Motor neuron (in vitro differentiated cells): ENCODE results near the gene AKT1S1. TPM values are rescaled to one million over a fixed set of nuclear protein-coding genes. Genes with fewer than 3 reads are reported as not detected.

Experiments used
- ATAC-seq, 8 experiments: fragments of 200-7000 bp; cut with Tn5 transposase; replicated peaks in 6 of 8; 2 replicates each; pipeline ENCODE4 v1.8.0; 2021; ENCODE audit warnings: mild to moderate bottlenecking in 8 of 8, moderate library complexity in 8 of 8
- H3K27ac ChIP-seq, 2 donors: fragments of 250-450 bp; sonication (Bioruptor Pico); 2 replicates each; pipeline ENCODE4 v1.9.0; 2021; ENCODE audit warnings: antibody characterized with exemption in 2 of 2, mild to moderate bottlenecking in 2 of 2, moderate library complexity in 1 of 2
- H3K4me1 ChIP-seq, 2 donors: fragments of 250-450 bp; sonication (Bioruptor Pico); replicated peaks in 1 of 2; 2 replicates each; pipeline ENCODE4 v1.6.1; 2021; ENCODE audit warnings: antibody characterized with exemption in 2 of 2, mild to moderate bottlenecking in 2 of 2, moderate library complexity in 1 of 2
- H3K4me3 ChIP-seq, 5 donors: fragments of 250-450 bp; sonication (Bioruptor Pico); 2 replicates each; pipeline ENCODE4 v1.9.0; 2021; ENCODE audit warnings: antibody characterized with exemption in 5 of 5, mild to moderate bottlenecking in 5 of 5, moderate library complexity in 4 of 5
- WGBS, 10 experiments: fragments of 450-650 bp; shearing (Covaris generic); methylation state at CpG; one replicate each; pipeline ENCODE4 v1.0.0; 2022; 5-methylcytosine and 5-hydroxymethylcytosine counted together
- in situ Hi-C, 9 experiments: fragments of 400-800 bp; cut with MboI; loops; one replicate each; pipeline ENCODE4 v1.15.0; 2021; ENCODE audit warnings: low sequenced_read_pairs in 9 of 9, low pct_unique_long_range_greater_than_20kb in 2 of 9; ENCODE audit not compliant: unreplicated experiment in 9 of 9
- total RNA-seq, 8 experiments: library from RNA; unstranded; fragments of 300-600 nt; gene quantifications; 2 replicates each; pipeline versions ENCODE4 v1.2.3 to v1.2.4, GENCODE V29; 2022

Gene AKT1S1
- total RNA-seq, 8 experiments from 2014 or later = 8.2 to 59.3 (median 18.3) TPM

DNA sequence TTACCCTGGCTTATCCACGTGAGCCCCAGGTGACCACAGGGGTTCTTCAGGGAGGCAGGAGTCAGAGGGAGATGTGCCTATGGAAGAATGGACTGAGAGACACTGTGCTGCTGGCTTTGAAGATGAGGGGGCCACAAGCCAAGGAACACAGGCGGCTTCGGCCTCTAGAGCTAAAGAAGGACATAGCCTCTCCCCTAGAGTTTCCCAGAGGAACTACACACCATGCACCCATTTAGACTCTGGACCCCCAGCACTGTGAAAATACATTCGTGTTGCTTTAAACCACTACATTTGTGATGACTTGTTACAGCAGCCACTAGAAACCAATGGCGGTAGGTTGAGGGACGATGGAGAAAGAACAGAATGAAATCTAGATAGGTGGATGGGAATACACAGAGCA lies 38.1 kb upstream of the AKT1S1 start:
- Histone ChIP-seq H3K4me1 (peaks cover 0 to 5% of the 10 kb centered on the region in 2 donors), H3K27ac (no peak overlapping the region), H3K4me3 (no peak overlapping the region)
- ATAC-seq = no peak
- WGBS, 10 experiments = 88 to 100% (median 100%) methylated on average over 1 to 6 of the region's 6 CpGs; no CpG with 5 or more reads in 4 of the 10 experiments
- in situ Hi-C loops = no loop called here

DNA sequence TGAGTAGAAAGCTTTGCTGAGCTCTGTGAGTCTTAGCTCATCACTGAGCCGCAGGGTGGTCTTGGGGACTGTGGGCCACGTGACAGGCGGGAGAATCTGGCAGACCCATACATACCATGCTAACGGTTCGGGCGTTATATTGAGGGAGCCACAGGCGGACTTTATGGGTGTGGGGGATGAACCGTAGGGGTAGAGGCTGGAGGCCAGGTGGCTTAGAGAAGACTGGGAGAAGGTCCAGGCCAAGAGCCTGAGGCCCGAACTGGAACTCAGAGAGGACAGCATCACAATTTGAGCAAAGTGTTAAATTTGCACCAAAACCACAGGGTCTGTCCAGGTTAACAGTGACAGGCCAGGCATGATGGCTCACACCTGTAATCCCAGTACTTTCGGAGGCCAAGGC lies 36.6 kb upstream of the AKT1S1 start:
- in situ Hi-C loops = no loop called here
- ATAC-seq = no peak
- peaks cover 0 to 5% of the 10 kb centered on the region in 2 donors for H3K4me1 ChIP-seq
- H3K4me3 ChIP-seq = no peak overlapping the region
- no peak overlapping the region for H3K27ac ChIP-seq
- WGBS, 10 experiments = 60 to 100% (median 100%) methylated on average over 1 to 5 of the region's 10 CpGs; no CpG with 5 or more reads in 1 of the 10 experiments

DNA sequence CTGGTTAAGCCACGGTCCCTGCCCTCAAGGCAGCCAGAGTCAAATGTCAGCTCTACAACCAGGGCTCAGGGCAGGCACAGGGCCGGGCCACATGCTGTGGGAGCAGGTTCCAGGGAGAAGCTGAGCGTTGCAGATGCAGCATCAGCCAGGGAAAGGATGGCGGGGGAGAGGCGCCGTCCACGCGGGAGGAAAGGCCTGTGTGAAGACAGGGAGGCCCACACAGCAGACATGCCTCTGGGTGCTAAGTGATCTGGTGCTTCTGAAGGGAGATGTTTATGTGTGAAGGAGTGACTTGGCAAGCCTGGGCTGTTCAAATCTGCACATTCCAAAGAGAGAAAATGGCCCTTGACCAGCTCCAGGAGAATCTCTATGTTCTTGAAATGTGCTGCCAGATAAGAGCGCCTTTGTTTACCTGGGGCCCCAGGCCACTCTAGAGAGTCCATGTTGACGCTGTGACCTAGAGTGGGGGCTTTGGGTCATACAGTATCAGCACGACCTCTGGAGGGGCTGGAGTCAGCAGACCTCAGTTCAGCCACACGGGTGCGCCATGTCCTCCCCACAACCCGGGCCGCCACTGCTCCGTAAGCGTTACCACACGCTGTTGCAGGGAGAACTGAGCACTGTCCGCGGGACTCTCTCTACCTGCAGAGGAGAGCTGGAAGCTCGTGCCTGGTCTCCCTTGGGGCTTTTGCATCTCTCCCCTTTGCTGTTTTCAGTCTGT lies 36.0 kb upstream of the AKT1S1 start:
- H3K4me1 ChIP-seq = peaks cover 0 to 5% of the 10 kb centered on the region in 2 donors
- 80 to 100% (median 92%) methylated on average over 1 to 13 of the region's 21 CpGs; no CpG with 5 or more reads in 3 of the 10 experiments for WGBS, 10 experiments
- H3K27ac ChIP-seq = no peak overlapping the region
- ATAC-seq = peak in 4 of 8 experiments; percentile 20 to 75 (median 42)
- in situ Hi-C loops = no loop called here
- no peak overlapping the region for H3K4me3 ChIP-seq

DNA sequence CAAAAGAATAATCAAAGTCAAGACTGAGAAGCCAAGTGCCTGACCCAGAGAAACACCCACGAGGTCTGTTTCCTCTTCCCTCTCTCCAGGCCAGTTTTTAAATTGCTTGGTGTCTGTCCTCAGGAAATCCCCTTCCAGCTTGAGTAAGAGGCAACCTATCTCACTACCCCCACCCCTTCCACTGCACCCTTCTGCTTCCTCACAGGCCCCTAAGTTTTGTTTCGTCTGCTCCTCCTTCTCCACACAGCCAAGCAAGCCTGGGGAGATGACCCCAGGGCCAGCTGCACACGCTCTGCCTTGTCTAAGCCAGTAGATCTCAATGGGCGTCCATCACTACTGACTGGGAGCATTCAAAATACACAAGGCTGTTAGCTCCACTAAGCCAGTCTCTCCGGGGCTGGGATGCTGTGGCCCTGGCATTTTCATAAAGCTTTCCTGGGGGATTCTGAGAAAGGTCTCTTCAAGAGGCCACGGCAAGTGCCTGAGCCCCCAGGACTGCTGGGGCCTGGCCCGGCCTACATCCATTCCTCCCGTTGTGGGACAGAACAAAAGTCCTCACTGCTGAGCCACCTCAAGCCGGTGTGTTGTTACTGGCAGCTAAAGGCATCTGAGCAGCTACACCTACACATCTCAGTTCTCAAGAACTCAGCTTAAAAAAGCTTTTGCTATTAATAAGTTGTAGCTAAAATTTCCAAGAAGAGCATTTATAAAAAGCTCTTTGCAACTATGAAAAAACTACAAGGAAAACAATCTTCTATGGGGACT lies 34.4 kb upstream of the AKT1S1 start:
- 62 to 100% (median 73%) methylated on average over 1 to 8 of the region's 9 CpGs; no CpG with 5 or more reads in 4 of the 10 experiments for WGBS, 10 experiments
- H3K4me1 ChIP-seq = peaks cover 0 to 5% of the 10 kb centered on the region in 2 donors
- in situ Hi-C loops = no loop called here
- peak overlapping the region in 1 of 2 donors; percentile 43 for H3K27ac ChIP-seq
- ATAC-seq = peak in 1 of 8 experiments; percentile 27
- no peak overlapping the region for H3K4me3 ChIP-seq

DNA sequence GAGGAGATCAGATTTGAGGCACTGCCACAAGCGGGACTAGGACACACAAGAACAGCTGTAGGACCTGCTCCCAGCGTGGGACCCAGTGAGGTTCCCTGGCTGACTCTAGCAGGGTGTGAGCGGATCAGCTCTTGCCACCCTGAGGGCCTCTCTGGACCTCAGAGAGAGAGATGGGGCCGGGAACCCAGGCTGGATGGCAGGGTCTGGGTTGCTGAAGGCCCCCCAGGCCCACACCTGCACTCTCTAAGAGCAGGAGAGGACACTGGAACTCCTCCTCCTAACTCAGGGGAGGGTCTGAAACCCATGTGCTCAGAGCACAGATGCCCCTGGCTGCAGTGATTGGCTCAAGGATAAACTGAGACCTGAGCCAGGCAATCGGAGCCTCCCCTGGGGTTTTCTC lies 33.0 kb upstream of the AKT1S1 start:
- peaks cover 0 to 5% of the 10 kb centered on the region in 2 donors for H3K4me1 ChIP-seq
- 93 to 100% (median 100%) methylated on average over 1 to 2 of the region's 5 CpGs; no CpG with 5 or more reads in 7 of the 10 experiments for WGBS, 10 experiments
- no peak overlapping the region for H3K27ac ChIP-seq
- ATAC-seq = no peak
- H3K4me3 ChIP-seq = no peak overlapping the region
- in situ Hi-C loops = no loop called here

DNA sequence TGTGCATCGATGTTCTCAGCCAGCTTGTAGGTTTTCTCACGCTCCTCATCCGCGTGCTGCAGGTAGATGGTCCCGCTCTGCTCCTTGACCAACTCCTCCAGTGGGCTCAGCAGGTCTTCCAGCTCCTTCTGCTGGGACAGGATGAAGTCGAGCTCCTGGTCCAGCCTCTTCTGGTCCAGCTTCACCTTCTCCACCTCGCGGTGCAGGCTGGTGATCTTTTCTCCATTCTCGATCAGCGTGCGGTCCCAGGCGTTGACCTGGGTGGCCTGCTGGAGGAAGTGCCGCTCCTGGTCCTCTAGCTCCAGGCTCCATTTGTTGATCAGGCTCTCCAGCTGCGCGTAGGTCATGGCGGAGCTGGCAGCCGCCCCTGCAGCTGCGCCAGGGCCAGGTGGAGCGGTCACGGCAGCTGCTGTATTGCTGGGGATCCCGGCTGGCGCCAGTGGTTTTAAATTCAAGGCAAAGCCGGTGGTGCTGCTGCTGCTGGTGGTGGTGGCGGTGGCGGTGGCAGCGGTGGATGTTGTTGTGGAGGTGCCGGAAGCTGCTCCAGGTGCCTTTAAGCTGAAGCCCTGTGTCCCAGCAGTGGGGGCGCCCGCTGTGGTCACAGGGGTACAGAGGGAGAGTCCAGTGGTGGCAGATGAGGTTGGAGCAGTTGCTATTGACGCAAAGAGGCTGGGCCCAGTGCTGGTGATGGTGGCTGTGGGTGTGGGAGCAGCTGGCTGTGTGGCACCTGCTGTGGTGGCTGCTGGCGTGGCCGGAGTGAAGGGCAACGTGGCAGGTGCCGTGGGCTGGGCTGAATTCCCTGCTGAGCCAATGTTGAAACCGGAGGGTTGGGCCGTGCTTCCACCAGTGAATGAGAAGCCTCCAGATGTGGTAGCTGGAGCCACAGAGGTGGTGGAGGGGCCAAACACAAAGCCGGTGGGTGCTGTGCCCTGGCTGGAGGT lies 31.6 kb upstream of the AKT1S1 start:
- Histone ChIP-seq H3K4me1 (peaks cover 0 to 5% of the 10 kb centered on the region in 2 donors), H3K27ac (no peak overlapping the region), H3K4me3 (no peak overlapping the region)
- no peak for ATAC-seq
- in situ Hi-C loops = no loop called here
- 80 to 96% (median 93%) methylated on average over 1 to 20 of the region's 37 CpGs; no CpG with 5 or more reads in 7 of the 10 experiments for WGBS, 10 experiments

DNA sequence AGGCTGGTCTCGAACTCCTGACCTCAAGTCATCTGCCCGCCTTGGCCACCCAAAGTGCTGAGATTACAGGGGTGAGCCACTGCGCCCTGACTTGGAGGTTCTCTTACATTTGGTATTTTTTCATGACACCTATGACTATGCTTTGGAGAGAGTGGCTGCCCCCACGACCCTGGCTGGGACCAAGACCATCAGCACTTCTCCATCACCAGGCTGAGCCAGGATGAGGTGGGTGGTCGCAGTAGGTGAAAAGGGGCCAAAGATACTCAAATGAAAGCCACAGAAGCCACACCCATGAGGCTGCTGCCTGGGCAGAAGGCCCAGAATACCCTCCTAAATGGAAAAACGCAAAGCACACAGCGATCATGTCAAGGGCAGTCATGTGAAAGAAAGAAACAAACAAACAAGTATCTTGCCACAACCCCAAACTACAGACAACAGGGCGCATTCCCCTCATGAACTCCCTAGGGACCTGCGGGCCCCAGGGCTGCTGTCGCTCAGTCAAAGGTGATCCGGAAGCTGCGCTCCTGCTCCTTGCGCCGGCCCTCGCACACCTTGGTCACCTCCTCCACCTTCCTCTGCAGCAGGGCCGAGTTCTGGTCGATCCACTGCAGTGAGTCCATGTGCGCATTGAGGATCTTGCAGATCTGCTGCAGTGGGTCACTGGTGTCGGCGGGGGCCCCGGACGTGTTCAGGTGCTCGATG lies 30.7 kb upstream of the AKT1S1 start:
- H3K4me3 ChIP-seq = no peak overlapping the region
- ATAC-seq = no peak
- 84 to 100% (median 95%) methylated on average over 1 to 11 of the region's 23 CpGs; no CpG with 5 or more reads in 1 of the 10 experiments for WGBS, 10 experiments
- in situ Hi-C loops = no loop called here
- peaks cover 0 to 5% of the 10 kb centered on the region in 2 donors for H3K4me1 ChIP-seq
- no peak overlapping the region for H3K27ac ChIP-seq

DNA sequence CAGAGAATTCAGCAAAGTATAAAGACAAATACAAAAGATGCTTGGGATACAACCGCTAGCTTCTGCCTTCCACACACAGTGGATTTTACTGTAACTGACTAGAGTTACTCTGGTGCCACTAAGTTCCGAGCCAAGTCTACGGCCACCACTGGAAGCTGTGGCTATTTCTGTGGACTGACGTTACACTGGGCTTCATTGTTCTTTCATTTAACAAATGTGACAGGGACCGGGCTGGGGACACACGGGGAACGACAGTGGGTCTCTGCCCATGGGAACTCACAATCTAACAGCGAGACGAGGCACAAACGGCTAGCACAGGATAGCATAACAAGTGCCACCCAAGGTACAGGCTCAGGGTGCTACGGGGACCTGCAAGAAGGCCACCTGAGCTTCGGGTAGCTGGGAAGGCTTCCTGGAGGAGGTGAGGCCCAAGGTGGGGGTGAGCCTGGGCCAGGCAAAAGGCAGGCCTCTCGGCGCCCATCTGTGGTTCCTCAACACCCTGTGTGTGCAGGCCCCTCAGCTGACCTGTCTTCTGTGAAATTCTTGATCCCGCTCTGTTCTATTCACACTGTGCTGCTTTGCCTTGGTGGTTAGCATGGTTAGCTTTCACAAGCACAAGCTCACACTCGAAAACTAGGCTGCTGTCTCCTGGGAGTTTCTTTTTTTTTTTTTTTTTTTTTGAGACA lies 29.9 kb upstream of the AKT1S1 start:
- Histone ChIP-seq H3K4me1 (peaks cover 0 to 5% of the 10 kb centered on the region in 2 donors), H3K4me3 (no peak overlapping the region), H3K27ac (no peak overlapping the region)
- in situ Hi-C loops = no loop called here
- peak in 3 of 8 experiments; percentile 19 to 34 (median 34) for ATAC-seq
- 0 to 92% (median 68%) methylated on average over 1 to 11 of the region's 16 CpGs; no CpG with 5 or more reads in 1 of the 10 experiments for WGBS, 10 experiments

DNA sequence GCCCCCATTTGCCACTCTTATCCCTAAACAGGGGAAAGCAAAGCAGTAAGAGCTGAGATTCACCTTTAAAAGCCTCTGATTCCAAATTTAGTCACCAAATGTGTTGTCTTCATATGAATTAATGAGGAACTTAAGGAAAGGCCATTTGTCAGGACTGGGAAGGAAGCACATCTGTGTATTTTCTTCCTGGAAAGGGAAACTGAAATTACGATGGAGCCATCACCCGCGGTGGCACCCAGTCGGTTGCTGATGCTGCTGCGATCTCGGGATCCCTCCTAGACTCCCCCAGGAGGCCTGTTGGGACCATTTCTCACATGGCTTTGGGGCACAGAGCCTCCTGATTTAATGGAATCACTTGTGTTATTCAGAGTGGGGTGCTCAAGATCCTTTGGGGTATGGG lies 27.0 kb upstream of the AKT1S1 start:
- H3K4me1 ChIP-seq = no peaks in the 10 kb centered on the region
- WGBS, 10 experiments = 82 to 93% (median 90%) methylated on average over 3 to 5 of the region's 6 CpGs; no CpG with 5 or more reads in 6 of the 10 experiments
- in situ Hi-C loops = no loop called here
- no peak overlapping the region for H3K27ac ChIP-seq
- no peak overlapping the region for H3K4me3 ChIP-seq
- ATAC-seq = no peak

DNA sequence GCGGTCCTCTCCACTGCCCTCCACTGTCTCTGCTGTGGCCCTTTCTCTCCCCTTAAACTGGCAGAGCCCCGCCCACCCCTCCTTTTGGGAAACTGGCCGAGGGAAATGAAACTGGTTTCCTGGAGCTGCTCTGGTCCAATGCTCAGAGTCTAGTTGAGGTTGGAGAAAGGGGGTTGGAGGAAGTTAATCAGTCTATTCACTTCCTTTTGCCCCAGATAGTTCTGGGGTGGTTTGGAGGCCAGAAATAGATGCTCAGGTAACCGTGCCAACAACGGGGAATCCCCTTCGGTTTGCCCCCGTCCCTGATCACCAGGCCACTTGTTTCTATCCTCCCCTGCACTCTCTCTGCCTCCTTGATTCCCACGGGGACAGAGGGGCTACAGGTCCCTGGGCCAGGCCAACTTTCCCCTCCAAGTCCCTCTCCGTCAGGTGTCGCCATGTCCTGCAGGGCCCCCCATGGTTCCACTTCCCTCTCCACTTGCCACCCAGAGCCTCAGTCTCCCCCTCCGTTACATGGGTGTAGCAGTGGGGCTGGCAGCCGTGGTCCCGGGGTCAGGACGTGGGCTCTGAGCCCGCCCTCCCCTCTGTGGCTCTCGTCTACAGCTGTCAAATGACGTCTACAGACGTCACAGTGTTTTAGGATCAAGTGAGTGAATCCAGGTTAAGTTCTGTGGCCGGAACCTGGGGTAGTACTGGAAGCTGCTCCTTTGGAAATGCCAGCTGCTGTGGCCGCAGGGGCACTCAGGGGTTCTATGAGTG lies 19.9 kb upstream of the AKT1S1 start, which contains the start of gene IL4I1:
Gene IL4I1 (minus strand): TSS at position 25 of the 759 bp plus-strand sequence. CDS start 727 bp downstream, outside the sequence.
- Histone ChIP-seq H3K27ac (peak within 1 kb of the TSS in 1 of 2 donors; percentile 14), H3K4me1 (peaks cover 13 to 17% of the 10 kb centered on the region in 2 donors), H3K4me3 (no peak within 1 kb of the TSS)
- in situ Hi-C loops = no loop called here
- 50 to 67% (median 61%) methylated on average over 3 to 5 of the region's 20 CpGs; no CpG with 5 or more reads in 7 of the 10 experiments for WGBS, 10 experiments
- ATAC-seq = peak in 5 of 8 experiments; percentile 1 to 20 (median 9)
